A549 (cell line): ENCODE measurements around the gene ARHGAP26.

Experiments used
- CBX8 ChIP-seq: fragments of 200-600 bp; sonication (generic); IDR thresholded peaks from 2 replicates; pipeline ENCODE4 v1.6.1; 2016
- KDM1A ChIP-seq: fragments of 200-600 bp; sonication (generic); IDR thresholded peaks from 2 replicates; pipeline ENCODE4 v1.6.1; 2016; ENCODE audit warnings: low read depth, mild to moderate bottlenecking
- RAD21 ChIP-seq, 2 experiments: fragments of >200 bp in 1 of 2; sonication (Bioruptor Twin) in 1 of 2; formaldehyde crosslinking in 1 of 2; IDR thresholded peaks in 1 of 2; conservative IDR thresholded peaks in 1 of 2; 2 replicates in 1 of 2; 3 replicates in 1 of 2; pipeline ENCODE4 v1.6.1; 2012 to 2018; ENCODE audit warnings: inconsistent platforms in 1 of 2
- RCOR1 ChIP-seq: fragments of 150-350 bp; IDR thresholded peaks from 2 replicates; pipeline ENCODE4 v1.6.1; 2014; ENCODE audit warnings: antibody characterized with exemption, low read length, low read depth
- RNF2 ChIP-seq: fragments of 200-600 bp; sonication (generic); IDR thresholded peaks from 2 replicates; pipeline ENCODE4 v1.6.1; 2016; ENCODE audit warnings: low read depth, mild to moderate bottlenecking, antibody characterized with exemption, moderate library complexity, borderline replicate concordance
- TF ChIP-seq, protein P1 (sequence below): fragments of >200 bp; sonication (Bioruptor Twin); formaldehyde crosslinking; IDR thresholded peaks from 3 replicates; pipeline ENCODE4 v1.5.1; 2016
- TF ChIP-seq, protein P2 (sequence below): fragments of 250-450 bp; sonication (Bioruptor Pico); IDR thresholded peaks from 2 replicates; pipeline ENCODE4 v1.5.0; 2020; ENCODE audit warnings: low read depth, mild to moderate bottlenecking, moderate library complexity

GRCh38 chr5:143229896-143230675 is 459.9 kb downstream of the ARHGAP26 start:
- TF ChIP-seq, protein P1, sequence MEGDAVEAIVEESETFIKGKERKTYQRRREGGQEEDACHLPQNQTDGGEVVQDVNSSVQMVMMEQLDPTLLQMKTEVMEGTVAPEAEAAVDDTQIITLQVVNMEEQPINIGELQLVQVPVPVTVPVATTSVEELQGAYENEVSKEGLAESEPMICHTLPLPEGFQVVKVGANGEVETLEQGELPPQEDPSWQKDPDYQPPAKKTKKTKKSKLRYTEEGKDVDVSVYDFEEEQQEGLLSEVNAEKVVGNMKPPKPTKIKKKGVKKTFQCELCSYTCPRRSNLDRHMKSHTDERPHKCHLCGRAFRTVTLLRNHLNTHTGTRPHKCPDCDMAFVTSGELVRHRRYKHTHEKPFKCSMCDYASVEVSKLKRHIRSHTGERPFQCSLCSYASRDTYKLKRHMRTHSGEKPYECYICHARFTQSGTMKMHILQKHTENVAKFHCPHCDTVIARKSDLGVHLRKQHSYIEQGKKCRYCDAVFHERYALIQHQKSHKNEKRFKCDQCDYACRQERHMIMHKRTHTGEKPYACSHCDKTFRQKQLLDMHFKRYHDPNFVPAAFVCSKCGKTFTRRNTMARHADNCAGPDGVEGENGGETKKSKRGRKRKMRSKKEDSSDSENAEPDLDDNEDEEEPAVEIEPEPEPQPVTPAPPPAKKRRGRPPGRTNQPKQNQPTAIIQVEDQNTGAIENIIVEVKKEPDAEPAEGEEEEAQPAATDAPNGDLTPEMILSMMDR, result no peak
- TF ChIP-seq RAD21 (conservative IDR thresholded peaks at IDR 0.05 in 1 of 2, IDR thresholded peaks at IDR 0.05 in 1 of 2), result no peak
- no peak for TF ChIP-seq RCOR1
- no peak for TF ChIP-seq CBX8
- no peak for TF ChIP-seq KDM1A
- TF ChIP-seq RNF2, result no peak
- TF ChIP-seq, protein P2, sequence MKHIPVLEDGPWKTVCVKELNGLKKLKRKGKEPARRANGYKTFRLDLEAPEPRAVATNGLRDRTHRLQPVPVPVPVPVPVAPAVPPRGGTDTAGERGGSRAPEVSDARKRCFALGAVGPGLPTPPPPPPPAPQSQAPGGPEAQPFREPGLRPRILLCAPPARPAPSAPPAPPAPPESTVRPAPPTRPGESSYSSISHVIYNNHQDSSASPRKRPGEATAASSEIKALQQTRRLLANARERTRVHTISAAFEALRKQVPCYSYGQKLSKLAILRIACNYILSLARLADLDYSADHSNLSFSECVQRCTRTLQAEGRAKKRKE (CRISPR knock-in tag), result no peak
